Islet precursor cell (in vitro differentiated cells): Measurements from ENCODE around the gene PSME1.

ENCODE experiments used
- DNase-seq: peaks from one replicate; pipeline ENCODE4 v3.0.0-alpha.2; 2018

Gene PSME1

DNA sequence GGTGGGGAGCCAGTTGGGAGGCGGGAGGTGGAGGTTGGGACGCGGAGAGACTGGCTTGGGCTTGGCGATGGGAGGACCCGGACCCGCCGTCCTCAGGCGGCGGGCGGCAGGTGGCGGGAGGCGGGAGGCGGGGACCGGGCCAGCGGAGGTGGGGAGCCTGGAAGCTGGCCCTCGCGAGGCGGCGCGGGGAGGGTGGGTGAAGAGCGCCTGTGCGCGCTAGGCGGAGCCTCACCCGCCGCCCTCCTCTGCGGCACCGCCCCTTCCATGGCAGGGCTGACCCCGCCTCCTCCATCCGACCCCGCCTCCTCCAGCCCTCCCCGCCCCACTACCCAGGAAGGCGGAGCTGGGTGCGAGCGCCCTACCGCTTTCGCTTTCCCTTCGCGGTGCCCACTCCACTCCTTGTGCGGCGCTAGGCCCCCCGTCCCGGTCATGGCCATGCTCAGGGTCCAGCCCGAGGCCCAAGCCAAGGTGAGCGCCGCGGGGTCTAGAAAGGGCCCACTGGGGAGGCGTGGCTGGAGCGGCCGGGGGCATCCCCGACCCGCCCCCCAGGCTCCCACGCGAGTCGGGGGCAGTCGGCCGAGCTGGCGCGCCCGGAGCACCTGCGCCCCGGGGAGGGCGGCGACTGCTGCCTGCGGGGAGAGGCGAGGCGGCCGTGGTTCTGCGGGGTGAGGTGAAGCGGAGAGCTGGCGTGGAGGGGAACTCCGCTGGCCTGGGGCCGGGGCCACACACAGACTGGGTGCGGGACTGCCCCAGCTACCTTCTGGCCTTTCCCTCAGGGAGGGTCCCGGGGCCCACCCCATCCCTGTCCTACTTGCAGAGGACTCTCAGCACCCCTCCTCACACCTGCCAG, at the start of gene PSME1:
TSS of gene PSME1 (plus strand) at position 361 of the 850 bp plus-strand sequence. CDS start at position 430, 69 bp downstream.
- peak; percentile 94 for DNase-seq

DNA sequence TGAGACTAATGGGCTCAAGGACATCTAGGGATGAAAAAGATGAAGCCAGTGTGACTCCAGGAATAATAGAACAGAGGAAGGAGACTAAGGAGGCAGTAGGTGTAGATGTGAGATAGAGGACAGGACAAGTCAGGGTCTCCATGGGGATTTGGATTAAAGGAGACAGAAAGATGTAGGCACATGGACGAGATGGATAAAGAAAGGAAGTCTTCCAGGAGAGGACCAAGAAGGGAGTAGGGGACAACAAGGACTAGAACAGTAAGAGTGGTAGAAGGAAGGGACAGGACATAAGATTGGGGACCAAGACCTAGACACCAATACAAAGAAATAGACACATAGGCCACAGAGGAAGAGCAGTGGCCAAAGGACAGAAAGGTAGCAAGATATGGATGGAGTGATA, 49.0 kb upstream of the PSME1 start:
- DNase-seq, result no peak

- no peak for DNase-seq
Measured at GRCh38 chr14:24088095-24088494, 47.9 kb upstream of the PSME1 start.

DNA sequence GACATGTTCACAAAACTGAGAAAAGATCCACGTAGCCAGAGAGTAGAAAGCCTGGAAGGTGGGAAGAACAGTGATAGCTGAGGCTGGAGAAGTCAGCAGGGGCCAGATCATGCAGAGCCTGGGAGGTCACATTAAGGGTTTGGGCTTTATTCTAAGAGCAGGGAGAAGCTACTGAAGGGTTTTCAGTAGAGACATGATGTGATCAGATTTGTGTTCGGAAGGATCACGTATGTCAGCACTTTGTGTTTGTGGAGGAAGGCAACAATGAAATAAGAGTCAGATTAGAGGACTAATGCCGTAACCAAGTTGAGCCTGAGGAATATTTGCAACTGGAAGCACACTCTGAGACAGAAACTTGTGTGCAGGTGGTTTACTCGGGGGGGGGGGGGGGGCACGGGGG, 46.1 kb upstream of the PSME1 start:
- no peak for DNase-seq

GRCh38 chr14:24092110-24092504, 43.9 kb upstream of the PSME1 start:
- no peak for DNase-seq

DNA sequence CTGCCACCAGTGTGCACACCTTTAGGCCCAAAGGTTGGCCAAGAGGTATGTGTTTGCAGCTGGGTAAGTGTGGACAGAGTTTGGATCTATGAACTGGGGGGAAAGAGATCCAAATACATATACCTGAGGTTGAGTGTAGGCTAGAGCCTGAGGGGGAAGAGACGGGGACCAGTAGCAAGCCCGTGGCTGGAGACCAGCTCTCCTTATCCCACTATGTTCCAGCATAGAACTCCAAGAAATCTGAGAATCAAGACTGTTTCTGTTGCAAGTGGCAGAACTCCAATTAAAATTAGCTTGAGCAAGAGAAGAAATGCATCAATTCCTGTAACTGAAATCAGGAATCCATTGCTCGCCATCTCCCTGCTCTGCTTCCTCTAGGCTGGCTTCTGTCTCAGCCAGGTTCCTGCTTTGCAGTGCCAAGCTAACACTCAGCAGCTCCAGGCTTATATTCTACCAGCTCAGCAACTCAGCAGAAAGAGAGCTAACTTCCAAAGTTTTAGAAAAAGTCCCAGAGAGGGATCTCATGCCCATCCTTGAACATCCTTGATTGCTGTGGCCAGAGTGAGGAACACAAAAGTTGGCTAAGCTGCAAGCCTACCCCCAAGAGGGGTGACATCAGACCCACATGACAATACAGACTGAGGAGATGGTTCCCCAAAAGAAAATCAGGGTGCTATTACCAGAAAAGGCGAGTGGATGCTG, 43.3 kb upstream of the PSME1 start:
- no peak for DNase-seq

DNA sequence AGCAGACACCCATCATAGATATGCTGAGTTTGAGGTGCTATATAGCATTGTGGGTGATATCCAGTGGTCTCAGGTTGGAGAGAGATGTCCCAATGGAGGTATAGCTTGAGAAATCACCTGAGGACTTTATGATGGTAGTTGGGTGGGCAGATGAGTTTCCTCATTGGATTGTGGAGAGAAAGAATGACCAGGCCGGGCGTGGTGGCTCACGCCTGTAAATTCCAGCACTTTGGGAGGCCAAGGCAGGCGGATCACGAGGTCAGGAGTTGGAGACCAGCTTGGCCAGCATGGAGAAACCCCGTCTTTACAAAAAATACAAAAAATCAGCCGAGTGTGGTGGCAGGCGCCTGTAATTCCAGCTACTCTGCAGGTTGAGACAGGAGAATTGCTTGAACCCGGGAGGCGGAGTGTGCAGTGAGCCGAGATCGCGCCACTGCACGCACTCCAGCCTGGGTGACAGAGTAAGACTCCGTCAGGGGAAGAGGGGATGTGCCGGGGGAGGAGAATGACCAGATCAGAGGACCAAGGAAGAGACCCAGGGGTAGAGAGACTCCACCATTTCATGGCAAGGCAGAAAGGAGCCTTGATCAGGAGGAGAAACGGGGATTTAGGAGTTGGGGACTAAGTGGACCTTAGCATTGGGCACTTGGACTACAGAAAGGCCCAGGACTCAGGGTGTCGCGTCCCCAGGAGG, 42.6 kb upstream of the PSME1 start:
- no peak for DNase-seq

DNA sequence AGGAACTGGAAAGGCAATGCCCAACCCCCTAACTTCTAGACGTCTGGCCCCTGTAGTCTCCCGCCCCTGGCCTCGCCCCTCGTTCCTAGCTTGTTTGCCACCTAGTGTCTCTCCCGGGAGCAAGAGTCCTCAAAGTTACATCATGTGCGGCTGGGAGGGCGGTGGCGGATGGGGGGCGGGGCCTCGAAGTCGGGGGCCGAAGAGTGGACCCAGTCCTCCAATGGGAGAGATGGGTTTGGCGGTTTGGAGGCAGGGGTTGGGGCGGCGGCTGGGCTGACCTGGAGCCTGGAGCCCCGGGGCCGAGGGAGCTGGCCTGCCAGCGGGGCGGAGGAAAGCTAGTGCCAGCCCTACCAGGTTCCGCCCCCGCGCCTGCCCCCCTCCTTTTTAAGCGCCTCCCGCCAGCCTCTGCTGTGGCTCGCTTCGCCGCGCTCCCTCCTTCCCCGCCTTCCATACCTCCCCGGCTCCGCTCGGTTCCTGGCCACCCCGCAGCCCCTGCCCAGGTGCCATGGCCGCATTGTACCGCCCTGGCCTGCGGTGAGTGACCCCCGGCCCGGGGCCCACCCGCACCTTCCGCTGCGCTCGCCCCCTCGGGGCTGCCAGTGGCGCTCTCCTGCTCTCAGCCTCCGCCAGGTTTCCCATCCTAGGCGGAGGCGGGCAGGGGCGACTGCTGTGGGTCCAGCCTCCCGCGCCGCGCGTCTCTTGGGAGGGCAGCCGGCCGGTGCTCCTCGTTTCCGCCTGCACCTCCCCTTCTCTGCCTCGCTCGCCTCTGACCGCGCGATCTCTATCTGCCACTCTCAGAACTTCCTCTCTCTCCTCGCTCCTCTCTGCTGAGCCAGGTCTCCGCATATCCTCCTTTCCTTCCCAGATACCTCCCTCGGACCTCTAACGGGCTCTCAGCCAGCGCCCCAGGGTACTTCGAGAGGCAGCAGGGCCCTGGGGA, 41.8 kb upstream of the PSME1 start, which contains the start of gene PCK2:
TSS of gene PCK2 (plus strand) at position 411 of the 940 bp plus-strand sequence. CDS start at position 506, 95 bp downstream.
- peak; percentile 99 for DNase-seq

- no peak for DNase-seq
Measured at GRCh38 chr14:24094841-24095270, 41.1 kb upstream of the PSME1 start.

DNA sequence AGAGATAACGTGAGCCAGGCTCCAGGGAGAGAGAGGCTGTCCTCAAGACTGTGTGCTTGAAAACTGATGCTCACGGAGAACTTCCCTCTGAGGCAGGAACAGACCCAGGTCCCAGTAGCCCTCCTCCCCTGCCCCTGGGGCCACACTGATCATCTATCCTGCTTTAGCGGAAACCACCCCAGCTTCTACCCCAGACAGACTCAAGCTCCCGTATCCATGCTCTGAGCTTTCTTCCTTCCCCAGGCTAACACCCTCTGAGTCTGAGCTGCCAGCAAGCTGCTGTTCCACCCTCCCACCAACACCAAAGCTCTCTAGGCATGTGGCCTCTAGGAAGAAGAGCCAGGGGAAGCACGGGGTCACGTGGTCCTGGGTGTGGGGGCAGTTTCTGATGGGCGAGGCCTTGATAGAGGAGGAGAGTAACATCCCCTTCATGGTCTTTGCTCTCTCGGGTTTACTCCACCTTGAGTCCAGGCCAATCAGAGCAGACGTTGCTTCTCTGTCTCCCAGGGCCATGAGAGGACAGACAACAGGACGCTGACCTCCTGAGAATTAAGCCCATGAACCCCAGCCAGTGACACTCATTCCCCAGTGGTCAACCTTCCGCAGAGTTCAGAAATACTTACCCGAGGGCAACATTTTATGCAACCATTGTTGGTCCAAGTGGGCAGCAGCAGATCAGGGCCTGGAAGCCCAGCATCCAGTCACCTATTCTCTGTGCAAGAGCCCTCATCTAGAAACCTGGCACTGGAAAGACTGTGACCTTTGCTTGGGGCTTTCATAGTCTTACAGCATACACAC, 40.5 kb upstream of the PSME1 start:
- DNase-seq, result peak; percentile 84

DNA sequence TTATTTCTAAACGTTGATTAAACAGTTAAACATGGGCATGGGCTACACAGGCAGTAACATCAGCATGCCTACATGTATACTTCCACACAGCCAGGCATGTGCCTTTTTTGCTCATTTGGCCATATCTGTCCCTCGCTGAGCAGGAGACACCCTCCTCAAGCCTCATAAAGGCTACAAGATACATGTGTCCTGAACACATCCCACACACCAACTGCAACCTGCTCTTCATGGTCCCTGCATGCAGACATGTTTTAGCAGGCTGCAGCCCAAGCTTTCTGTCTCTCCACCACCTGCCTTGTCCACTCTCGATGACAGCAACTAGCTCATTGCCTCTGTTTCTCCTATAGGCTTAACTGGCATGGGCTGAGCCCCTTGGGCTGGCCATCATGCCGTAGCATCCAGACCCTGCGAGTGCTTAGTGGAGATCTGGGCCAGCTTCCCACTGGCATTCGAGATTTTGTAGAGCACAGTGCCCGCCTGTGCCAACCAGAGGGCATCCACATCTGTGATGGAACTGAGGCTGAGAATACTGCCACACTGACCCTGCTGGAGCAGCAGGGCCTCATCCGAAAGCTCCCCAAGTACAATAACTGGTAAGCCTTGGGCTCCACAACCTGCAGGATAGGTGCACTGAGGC, 39.3 kb upstream of the PSME1 start:
- no peak for DNase-seq

DNA sequence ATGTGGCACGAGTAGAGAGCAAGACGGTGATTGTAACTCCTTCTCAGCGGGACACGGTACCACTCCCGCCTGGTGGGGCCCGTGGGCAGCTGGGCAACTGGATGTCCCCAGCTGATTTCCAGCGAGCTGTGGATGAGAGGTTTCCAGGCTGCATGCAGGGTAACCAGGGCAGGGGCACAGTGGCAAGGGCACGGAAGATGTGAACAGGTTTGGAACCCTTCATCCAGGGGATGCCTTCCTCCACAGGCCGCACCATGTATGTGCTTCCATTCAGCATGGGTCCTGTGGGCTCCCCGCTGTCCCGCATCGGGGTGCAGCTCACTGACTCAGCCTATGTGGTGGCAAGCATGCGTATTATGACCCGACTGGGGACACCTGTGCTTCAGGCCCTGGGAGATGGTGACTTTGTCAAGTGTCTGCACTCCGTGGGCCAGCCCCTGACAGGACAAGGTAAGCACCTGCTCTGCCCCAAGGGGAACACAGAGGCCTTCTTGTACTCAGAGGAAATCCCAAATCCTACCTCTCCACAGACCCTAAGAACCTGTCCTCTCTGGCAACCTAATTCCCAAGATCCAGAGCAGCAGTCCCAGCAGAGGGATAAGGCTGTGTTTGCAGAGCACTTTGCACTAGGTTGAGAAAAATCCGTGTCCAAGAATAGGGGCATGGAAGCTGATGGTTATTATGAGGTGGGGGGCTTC, 37.6 kb upstream of the PSME1 start:
- DNase-seq, result no peak

DNA sequence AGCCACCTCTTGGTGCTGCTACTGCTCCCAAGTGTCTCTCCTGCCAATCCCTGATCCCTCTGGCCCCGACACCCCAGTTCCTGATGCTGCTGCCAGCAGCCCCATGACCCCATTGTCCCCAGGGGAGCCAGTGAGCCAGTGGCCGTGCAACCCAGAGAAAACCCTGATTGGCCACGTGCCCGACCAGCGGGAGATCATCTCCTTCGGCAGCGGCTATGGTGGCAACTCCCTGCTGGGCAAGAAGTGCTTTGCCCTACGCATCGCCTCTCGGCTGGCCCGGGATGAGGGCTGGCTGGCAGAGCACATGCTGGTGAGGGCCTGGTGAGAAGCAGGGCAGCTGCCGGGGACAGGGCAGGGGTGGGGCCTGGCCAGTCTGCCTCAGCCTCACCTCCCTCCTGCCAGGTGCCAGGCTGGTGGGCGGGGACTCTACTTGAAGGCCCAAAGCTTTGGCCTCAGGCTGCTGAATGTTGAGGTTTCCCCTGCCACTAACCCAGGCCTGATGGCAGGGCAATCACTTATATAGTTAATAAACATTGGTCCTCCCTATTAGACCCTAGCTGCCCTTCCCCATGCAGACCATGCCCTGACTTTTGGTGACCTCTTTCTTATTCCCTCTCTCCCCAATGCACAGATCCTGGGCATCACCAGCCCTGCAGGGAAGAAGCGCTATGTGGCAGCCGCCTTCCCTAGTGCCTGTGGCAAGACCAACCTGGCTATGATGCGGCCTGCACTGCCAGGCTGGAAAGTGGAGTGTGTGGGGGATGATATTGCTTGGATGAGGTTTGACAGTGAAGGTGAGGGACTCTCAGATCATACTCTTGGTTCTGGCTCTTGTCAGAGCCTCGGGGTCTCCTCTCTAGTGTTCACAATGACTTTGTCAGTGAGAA, 36.8 kb upstream of the PSME1 start:
- no peak for DNase-seq

DNA sequence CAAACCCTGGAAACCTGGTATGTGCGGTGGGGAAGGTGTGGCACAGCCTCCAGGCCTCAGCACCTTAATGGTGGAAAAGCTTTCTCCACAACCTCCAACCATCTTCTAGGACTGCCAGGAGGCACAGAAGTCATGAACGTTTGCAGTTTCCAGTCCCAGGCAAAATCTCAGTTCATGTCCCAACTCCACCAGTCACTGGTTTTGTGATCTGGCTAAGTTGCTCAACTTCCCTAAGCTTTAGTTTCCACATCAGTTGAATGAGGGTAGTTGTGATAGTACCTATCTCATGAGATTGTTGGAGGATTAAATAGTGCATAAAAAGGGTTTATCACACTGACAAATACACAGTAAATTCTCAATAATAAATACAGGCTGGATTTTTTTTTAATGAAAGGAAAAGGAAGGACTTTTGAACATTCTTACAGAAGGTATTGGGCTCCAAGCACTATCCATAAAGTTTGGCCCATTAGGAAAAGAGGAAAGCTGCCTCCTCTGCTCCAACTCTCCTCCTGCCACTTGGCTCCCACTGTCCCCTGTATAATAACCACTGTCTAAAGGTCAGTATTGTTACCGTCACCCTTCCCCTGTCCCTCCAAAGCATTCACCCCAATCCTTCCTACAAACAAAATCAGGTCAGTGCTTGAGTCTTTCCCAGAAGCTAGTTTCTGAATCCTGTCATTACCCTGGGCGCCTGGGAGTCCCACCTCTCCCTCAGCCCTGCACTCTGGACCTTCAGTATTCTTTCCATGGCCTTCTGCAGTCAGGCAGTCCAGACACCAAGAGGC, 35.6 kb upstream of the PSME1 start:
- no peak for DNase-seq

DNA sequence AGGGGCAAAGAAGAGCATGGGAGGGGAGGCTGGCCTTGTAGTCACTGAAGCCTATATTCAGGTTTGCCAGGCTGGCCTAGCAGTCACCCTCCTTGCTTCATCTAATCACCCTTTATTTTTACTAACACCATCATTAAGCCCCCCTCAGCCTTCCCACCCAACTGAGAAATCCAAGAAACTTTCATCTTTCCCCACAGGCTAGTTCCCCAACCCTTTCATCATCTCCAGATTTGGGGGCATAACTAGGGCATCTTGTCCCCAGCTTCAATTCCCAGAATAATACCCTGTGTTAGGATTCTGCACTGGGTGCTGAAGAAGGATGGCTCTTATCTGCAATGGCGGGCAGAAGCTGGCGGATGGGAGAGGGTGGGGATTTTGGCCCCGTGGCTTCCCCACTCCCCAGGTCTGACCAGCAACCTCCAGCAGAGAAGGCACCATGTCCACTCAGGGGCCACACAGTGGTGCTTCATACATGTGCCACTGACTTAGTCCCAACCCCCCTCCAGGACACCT, 35.0 kb upstream of the PSME1 start:
- DNase-seq, result no peak

- DNase-seq, result no peak
Measured at GRCh38 chr14:24102357-24103048, 33.5 kb upstream of the PSME1 start.

GRCh38 chr14:24103451-24103850, 32.5 kb upstream of the PSME1 start:
- DNase-seq, result no peak
